Karpas-422 (cell line): ENCODE results near the gene POLDIP2. TPM values are rescaled to one million over a fixed set of nuclear protein-coding genes. Genes with fewer than 3 reads are reported as not detected.
"Not testable (repeated sequence)": the region's sequence is repeated elsewhere in the genome, so short reads cannot be mapped to it uniquely, and the experiment has no call there.

Experiments
- DNase-seq: peaks from one replicate; pipeline ENCODE4 v3.0.0-alpha.2; 2015
- H2AFZ ChIP-seq: fragments of 200-600 bp; sonication (generic); 2 replicates; pipeline ENCODE4 v1.6.1; 2014; ENCODE audit warnings: antibody characterized with exemption, low read length, mixed read lengths
- H3K27ac ChIP-seq: fragments of 200-600 bp; sonication (generic); 2 replicates; pipeline ENCODE4 v1.5.1; 2014; ENCODE audit warnings: mild to moderate bottlenecking, low read length, moderate library complexity
- H3K27me3 ChIP-seq: fragments of 200-600 bp; sonication (generic); 2 replicates; pipeline ENCODE4 v1.6.1; 2014; ENCODE audit warnings: low read length, mixed read lengths
- H3K36me3 ChIP-seq: fragments of 200-600 bp; sonication (generic); 2 replicates; pipeline ENCODE4 v1.6.1; 2014; ENCODE audit warnings: low read length, mixed read lengths; ENCODE audit not compliant: insufficient read depth
- H3K4me1 ChIP-seq: fragments of 200-600 bp; sonication (generic); 2 replicates; pipeline ENCODE4 v1.6.1; 2014; ENCODE audit warnings: mild to moderate bottlenecking, low read length, mixed read lengths
- H3K4me2 ChIP-seq: fragments of 200-600 bp; sonication (generic); 2 replicates; pipeline ENCODE4 v1.6.1; 2014; ENCODE audit warnings: low read length, low read depth, mild to moderate bottlenecking; ENCODE audit not compliant: poor library complexity, severe bottlenecking
- H3K4me3 ChIP-seq: fragments of 200-600 bp; sonication (generic); 2 replicates; pipeline ENCODE4 v1.5.1; 2014; ENCODE audit warnings: mild to moderate bottlenecking, antibody characterized with exemption, low read length, mixed read lengths
- H3K79me2 ChIP-seq: fragments of 200-600 bp; sonication (generic); 2 replicates; pipeline ENCODE4 v1.6.1; 2014; ENCODE audit warnings: mild to moderate bottlenecking, low read length, mixed read lengths
- H3K9ac ChIP-seq: fragments of 200-600 bp; sonication (generic); 2 replicates; pipeline ENCODE4 v1.6.0; 2014; ENCODE audit warnings: low read length
- H3K9me2 ChIP-seq: fragments of 200-600 bp; sonication (generic), shearing (Covaris generic); replicated peaks from 2 replicates; pipeline ENCODE4 v1.6.0; 2014; ENCODE audit warnings: mild to moderate bottlenecking, low read length, moderate library complexity; ENCODE audit not compliant: insufficient read depth
- H3K9me3 ChIP-seq: fragments of 300-700, 200-600 bp; sonication (generic); 2 replicates; pipeline ENCODE4 v1.6.1; 2014; ENCODE audit warnings: low read length, mixed read lengths
- H4K20me1 ChIP-seq: fragments of 200-600 bp; sonication (generic); 2 replicates; pipeline ENCODE4 v1.6.1; 2014; ENCODE audit warnings: mild to moderate bottlenecking, antibody characterized with exemption, low read length, low read depth; ENCODE audit not compliant: insufficient read depth
- total RNA-seq: library from RNA; depleted of rRNA; stranded (reverse); fragments of >200 nt; shearing (Covaris generic); gene quantifications from 2 replicates; pipeline ENCODE4 v1.2.3, GENCODE V29; 2014; ENCODE audit warnings: low replicate concordance

POLDIP2 gene
- total RNA-seq, 1 experiment from 2014 or later = 71.1 TPM

DNA sequence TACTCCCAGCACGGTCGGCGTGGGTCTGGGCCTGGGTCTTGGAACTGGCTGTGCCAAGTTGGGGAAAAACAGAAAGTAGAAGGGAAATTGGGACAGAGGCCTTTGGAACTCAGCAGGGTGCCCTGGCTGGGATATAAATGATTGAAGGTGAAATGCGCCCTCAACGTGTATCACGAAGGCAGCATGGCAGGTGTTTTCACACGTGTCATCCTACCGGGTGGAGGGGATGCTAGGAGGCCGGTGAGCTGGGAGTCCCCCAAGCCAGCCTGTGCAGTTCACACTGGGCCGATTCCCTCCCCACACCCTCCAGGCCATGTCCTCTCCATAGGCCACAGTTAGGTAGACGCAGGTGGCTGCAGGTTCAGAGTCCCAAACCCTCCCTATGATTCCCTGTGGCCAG, 15.8 kb downstream of the POLDIP2 start:
- no peak for DNase-seq
- Histone ChIP-seq H3K9ac (no peak overlapping the region), H3K79me2 (peaks cover 20% of the 10 kb centered on the region), H3K9me2 (no peaks in the 10 kb centered on the region), H3K4me2 (no peak overlapping the region), H3K27me3 (no peaks in the 10 kb centered on the region), H3K4me3 (no peak overlapping the region), H2AFZ (no peak overlapping the region), H4K20me1 (no peaks in the 10 kb centered on the region), H3K36me3 (no peaks in the 10 kb centered on the region; the same call in 1 of the 2 replicates), H3K27ac (no peak overlapping the region), H3K4me1 (peaks cover 10% of the 10 kb centered on the region), H3K9me3 (no peaks in the 10 kb centered on the region)

DNA sequence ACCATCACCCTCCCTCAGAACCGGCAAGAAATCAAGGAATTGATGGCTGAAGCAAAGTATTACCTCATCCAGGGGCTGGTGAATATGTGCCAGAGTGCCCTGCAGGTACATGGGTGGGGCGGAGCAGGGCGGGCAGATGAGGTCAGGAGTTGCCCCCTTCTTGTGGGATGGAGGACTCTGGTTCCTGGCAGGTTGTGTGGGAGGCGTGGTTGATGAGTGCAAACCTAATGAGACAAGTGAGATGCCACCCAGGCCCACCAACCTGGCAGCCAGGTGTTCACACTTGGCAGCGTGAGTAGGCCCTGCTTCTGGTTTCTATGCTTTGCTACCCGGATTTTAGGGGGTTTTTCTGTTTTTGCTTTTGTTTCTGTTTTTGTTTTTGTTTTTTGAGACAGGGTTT, 17.0 kb downstream of the POLDIP2 start:
- Histone ChIP-seq H3K79me2 (peaks cover 29% of the 10 kb centered on the region), H3K27me3 (no peaks in the 10 kb centered on the region), H3K9me3 (no peaks in the 10 kb centered on the region), H2AFZ (no peak overlapping the region), H3K36me3 (no peaks in the 10 kb centered on the region), H4K20me1 (no peaks in the 10 kb centered on the region), H3K27ac (no peak overlapping the region), H3K4me1 (peaks cover 14% of the 10 kb centered on the region), H3K4me3 (no peak overlapping the region), H3K9ac (no peak overlapping the region), H3K9me2 (no peaks in the 10 kb centered on the region), H3K4me2 (no peak overlapping the region)
- no peak for DNase-seq

DNA sequence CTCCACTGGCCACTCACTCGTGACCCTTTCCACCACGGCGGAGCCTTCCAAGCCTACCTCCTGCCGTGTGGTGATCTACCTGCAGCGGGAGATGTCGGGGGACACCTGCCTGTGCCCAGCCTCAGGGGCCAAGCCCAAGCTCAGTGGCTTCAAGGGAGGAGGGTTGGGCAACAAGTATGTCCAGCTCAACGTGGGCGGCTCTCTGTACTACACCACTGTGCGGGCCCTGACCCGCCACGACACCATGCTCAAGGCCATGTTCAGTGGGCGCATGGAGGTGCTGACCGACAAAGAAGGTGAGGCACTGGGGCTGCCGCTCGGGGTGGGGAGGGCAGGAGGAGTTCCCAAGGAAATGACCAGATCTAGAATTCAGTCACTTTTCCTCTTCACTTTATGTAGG, 17.9 kb downstream of the POLDIP2 start:
- Histone ChIP-seq H3K9me3 (no peaks in the 10 kb centered on the region), H3K79me2 (peaks cover 36% of the 10 kb centered on the region), H3K4me2 (no peak overlapping the region), H3K27ac (no peak overlapping the region), H2AFZ (no peak overlapping the region), H3K36me3 (no peaks in the 10 kb centered on the region), H4K20me1 (no peaks in the 10 kb centered on the region), H3K9ac (no peak overlapping the region), H3K27me3 (no peaks in the 10 kb centered on the region), H3K4me1 (peaks cover 17% of the 10 kb centered on the region), H3K4me3 (no peak overlapping the region), H3K9me2 (no peaks in the 10 kb centered on the region)
- no peak for DNase-seq

DNA sequence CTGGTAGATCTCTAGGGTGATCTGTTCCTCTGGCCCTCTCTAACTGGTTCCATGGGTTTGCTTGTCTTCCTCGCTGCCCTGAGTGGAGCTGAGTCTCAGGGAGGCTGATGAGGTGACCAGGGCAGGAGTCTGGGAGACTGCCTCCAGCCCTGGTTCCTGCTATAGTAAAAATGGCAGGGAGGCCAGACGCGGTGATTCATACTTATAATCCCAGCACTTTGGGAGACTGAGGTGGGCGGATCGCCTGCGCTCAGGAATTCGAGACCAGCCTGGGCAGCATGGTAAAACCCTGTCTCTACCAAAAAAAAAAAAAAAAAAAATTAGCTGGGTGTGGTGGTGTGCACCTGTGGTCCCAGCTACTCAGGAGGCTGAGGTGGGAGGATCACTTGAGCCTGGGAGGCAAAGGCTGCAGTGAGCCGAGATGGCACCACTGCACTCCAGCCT, 18.5 kb downstream of the POLDIP2 start:
- not testable (repeated sequence) for DNase-seq, H4K20me1 ChIP-seq, H3K27ac ChIP-seq, H3K9me3 ChIP-seq, H3K9ac ChIP-seq, H3K27me3 ChIP-seq, H3K4me3 ChIP-seq, H3K9me2 ChIP-seq, H3K4me2 ChIP-seq, H2AFZ ChIP-seq, H3K36me3 ChIP-seq
- Histone ChIP-seq H3K79me2 (peaks cover 42% of the 10 kb centered on the region), H3K4me1 (peaks cover 23% of the 10 kb centered on the region)

DNA sequence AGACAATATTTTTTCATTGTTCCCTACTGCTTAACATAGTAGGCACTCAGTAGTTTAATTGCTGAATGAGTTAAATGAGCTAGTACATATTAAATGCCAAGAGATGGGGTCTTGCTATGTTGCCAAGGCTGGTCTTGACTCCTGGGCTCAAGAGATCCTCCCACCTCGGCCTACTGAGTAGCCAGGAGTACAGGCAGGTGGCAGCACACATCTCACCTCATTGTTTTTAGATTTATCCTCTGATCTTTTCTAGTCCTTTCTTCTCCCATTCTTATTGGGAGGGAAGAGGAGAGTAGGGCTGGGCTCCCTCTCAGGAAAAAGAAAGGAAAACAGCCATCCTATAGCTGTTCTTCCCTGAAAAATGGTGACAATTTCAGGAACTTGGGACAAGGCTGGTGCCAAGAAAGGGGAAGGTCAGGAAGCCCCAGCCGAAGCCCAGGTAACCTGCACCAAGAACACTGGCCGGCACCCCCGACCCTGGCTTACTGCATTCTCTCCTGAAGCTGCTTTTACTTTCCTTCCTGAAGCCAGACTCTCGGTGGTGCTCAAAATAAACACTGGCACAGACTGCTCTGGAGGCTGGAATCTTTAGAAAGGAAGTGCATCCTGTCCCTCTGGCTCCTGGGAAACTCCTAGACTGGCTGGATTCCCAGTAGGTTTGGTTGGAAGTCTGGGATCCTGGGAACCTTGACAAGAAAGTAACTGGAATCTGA, 19.1 kb downstream of the POLDIP2 start:
- Histone ChIP-seq H4K20me1 (no peaks in the 10 kb centered on the region), H3K9me2 (no peaks in the 10 kb centered on the region), H3K79me2 (peaks cover 48% of the 10 kb centered on the region), H3K4me3 (no peak overlapping the region), H3K9me3 (no peaks in the 10 kb centered on the region), H3K4me1 (peaks cover 29% of the 10 kb centered on the region), H3K9ac (no peak overlapping the region), H3K27me3 (no peaks in the 10 kb centered on the region), H3K27ac (no peak overlapping the region), H2AFZ (no peak overlapping the region), H3K4me2 (no peak overlapping the region), H3K36me3 (no peaks in the 10 kb centered on the region)
- DNase-seq = no peak

GRCh38 chr17:28335959-28336871, 21.1 kb downstream of the POLDIP2 start:
- Histone ChIP-seq H3K27ac (no peak overlapping the region), H3K4me3 (peak overlapping the region; percentile 89), H3K27me3 (no peaks in the 10 kb centered on the region), H2AFZ (0 out of 2 replicates have a peak overlapping the region, but pooled peaks have one; percentile 40), H3K79me2 (peaks cover 55% of the 10 kb centered on the region), H3K9me3 (no peaks in the 10 kb centered on the region), H4K20me1 (no peaks in the 10 kb centered on the region), H3K9ac (peak overlapping the region; percentile 91), H3K4me2 (peak overlapping the region; percentile 99), H3K36me3 (no peaks in the 10 kb centered on the region), H3K9me2 (no peaks in the 10 kb centered on the region), H3K4me1 (peaks cover 27% of the 10 kb centered on the region)
- DNase-seq = peak; percentile 61

GRCh38 chr17:28335201-28335958, 21.9 kb downstream of the POLDIP2 start, which contains the start of the genes IFT20 and TNFAIP1:
TSS of gene IFT20 (minus strand) at chr17:28335472. CDS start at chr17:28331985, 3,487 bp downstream.
TSS of gene TNFAIP1 (plus strand) at chr17:28335761. CDS start at chr17:28339522, 3,761 bp downstream.
- Histone ChIP-seq H3K27me3 (no peaks in the 10 kb centered on the region), H3K36me3 (no peaks in the 10 kb centered on the region), H3K27ac (no peak within 1 kb of the TSS), H3K4me1 (peaks cover 27% of the 10 kb centered on the region), H2AFZ (peak within 1 kb of the TSS; percentile 40; the same call in 1 of the 2 replicates), H3K9ac (peak within 1 kb of the TSS; percentile 91), H3K4me3 (peak within 1 kb of the TSS; percentile 89), H3K4me2 (peak within 1 kb of the TSS; percentile 99), H4K20me1 (no peaks in the 10 kb centered on the region), H3K79me2 (peaks cover 55% of the 10 kb centered on the region), H3K9me2 (no peaks in the 10 kb centered on the region), H3K9me3 (no peaks in the 10 kb centered on the region)
- DNase-seq = peak; percentile 100
